Measurements from ENCODE around the gene KDM1A.

The KDM1A gene

DNA sequence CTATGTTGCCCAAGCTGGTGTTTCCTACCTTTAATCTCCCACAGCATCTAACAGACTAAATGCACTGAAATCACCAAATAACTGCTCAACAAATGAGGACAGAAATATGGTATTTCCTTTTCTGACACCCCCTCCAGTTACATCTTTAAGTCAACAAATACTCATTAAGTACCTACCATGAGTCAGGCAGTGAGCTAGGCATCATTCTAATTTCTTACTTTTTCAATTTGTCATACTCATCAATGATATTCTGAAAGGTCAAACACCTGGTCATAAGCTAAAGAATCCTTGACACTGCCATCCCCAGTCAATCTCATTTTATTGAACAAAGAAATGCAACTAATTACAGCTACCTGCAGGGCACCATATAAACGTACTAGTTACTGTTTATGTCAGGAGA lies 112.8 kb downstream of the KDM1A start:
- no peak for DNase-seq (ENCODE audit: low read depth in 2 of 2, low spot score in 1 of 2)

Data from stimulated activated CD8-positive, alpha-beta memory T cell treated with anti-CD3 and anti-CD28 coated beads, Interleukin-4, amount 100 ng/mL, for 4 hours (primary cell).